K562 (cell line): ENCODE measurements around the gene SIGLEC11. TPM values are rescaled to one million over a fixed set of nuclear protein-coding genes. Genes with fewer than 3 reads are reported as not detected.

Experiments used
- ATF4 ChIP-seq: fragments of 450-650 bp; formaldehyde crosslinking; IDR thresholded peaks from 2 replicates; pipeline ENCODE4 v1.4.0; 2022; ENCODE audit warnings: mild to moderate bottlenecking, moderate library complexity
- CREBBP ChIP-seq: IDR thresholded peaks from one replicate; pipeline ENCODE4 v1.6.1; 2012; ENCODE audit warnings: low read depth, mild to moderate bottlenecking, control low read depth, inconsistent platforms, low read length
- ETV6 ChIP-seq, 3 experiments: fragments of 150-350 bp in 1 of 3; sonication (generic) in 1 of 3; formaldehyde crosslinking in 1 of 3; IDR thresholded peaks; 2 replicates each; pipeline versions ENCODE4 v1.6.1 to v1.8.0; 2014 to 2022; ENCODE audit warnings: borderline replicate concordance in 2 of 3, low read depth in 2 of 3, antibody characterized with exemption in 1 of 3, low read length in 1 of 3, mild to moderate bottlenecking in 1 of 3, missing genetic modification reagents in 1 of 3
- HNRNPH1 ChIP-seq: fragments of 200-400 bp; formaldehyde crosslinking; optimal IDR thresholded peaks from 2 replicates; pipeline ENCODE3; 2017; ENCODE audit warnings: low read depth, mild to moderate bottlenecking, low read length, moderate library complexity
- L3MBTL2 ChIP-seq: fragments of 450-650 bp; IDR thresholded peaks from 2 replicates; pipeline ENCODE4 v1.6.1; 2016; ENCODE audit warnings: mild to moderate bottlenecking, moderate library complexity
- MAZ ChIP-seq, 2 experiments: fragments of 450-650 bp in 1 of 2; sonication (generic) in 1 of 2; formaldehyde crosslinking; IDR thresholded peaks in 1 of 2; conservative IDR thresholded peaks in 1 of 2; 2 replicates each; pipeline versions ENCODE4 v1.4.0 to v1.5.0; 2020; ENCODE audit warnings: mild to moderate bottlenecking in 1 of 2, missing genetic modification reagents in 1 of 2
- NBN ChIP-seq: fragments of 450-650 bp; IDR thresholded peaks from 2 replicates; pipeline ENCODE4 v1.6.1; 2016; ENCODE audit warnings: low read depth, mild to moderate bottlenecking
- POU5F1 ChIP-seq: fragments of 150-350 bp; IDR thresholded peaks from 2 replicates; pipeline ENCODE4 v1.6.1; 2014; ENCODE audit warnings: borderline replicate concordance, low read length, low read depth, mild to moderate bottlenecking; ENCODE audit not compliant: partially characterized antibody
- TFE3 ChIP-seq: fragments of 450-650 bp; formaldehyde crosslinking; IDR thresholded peaks from 2 replicates; pipeline ENCODE4 v1.4.0; 2020; ENCODE audit warnings: mild to moderate bottlenecking, mixed read lengths
- XRCC4 ChIP-seq: IDR thresholded peaks from one replicate; pipeline ENCODE4 v1.6.1; 2011; ENCODE audit not compliant: insufficient read depth, insufficient read length; ENCODE audit errors: extremely low read depth
- ZBTB9 ChIP-seq: fragments of 450-650 bp; formaldehyde crosslinking; IDR thresholded peaks from 2 replicates; pipeline ENCODE4 v1.4.0; 2020; ENCODE audit warnings: mild to moderate bottlenecking, moderate library complexity
- ZNF398 ChIP-seq: fragments of 250-450 bp; sonication (Bioruptor Pico); IDR thresholded peaks from 2 replicates; pipeline ENCODE4 v1.8.0; 2021; ENCODE audit warnings: moderate library complexity, mild to moderate bottlenecking, inconsistent platforms
- ZNF518B ChIP-seq: fragments of 250-450 bp; sonication (Bioruptor Pico); IDR thresholded peaks from 2 replicates; pipeline ENCODE4 v1.5.0; 2021; ENCODE audit warnings: mild to moderate bottlenecking, moderate library complexity
- ZNF699 ChIP-seq: fragments of 250-450 bp; sonication (Bioruptor Pico); IDR thresholded peaks from 2 replicates; pipeline ENCODE4 v1.8.0; 2021; ENCODE audit warnings: mild to moderate bottlenecking, moderate library complexity; ENCODE audit not compliant: insufficient replicate concordance
- ZNF707 ChIP-seq: fragments of 250-450 bp; sonication (Bioruptor Pico); conservative IDR thresholded peaks from 2 replicates; pipeline ENCODE4 v1.8.0; 2022; ENCODE audit warnings: inconsistent platforms, mild to moderate bottlenecking, moderate library complexity
- polyA plus RNA-seq, 8 experiments: library from polyadenylated mRNA; depleted of rRNA in 4 of 8; stranded (reverse) in 5 of 8; unstranded in 3 of 8; fragments of >200 nt; fragmentation: Nextera tagmentation in 2 of 8; fragmentation: Illumina TruSeq in 1 of 8; extraction: Ambion mirVana in 2 of 8; extraction: Trizol in 1 of 8; gene quantifications; 2 replicates each; pipeline versions ENCODE4 v1.2.1 to v1.2.3, GENCODE V29; 2011 to 2014; ENCODE audit warnings: inconsistent platforms in 1 of 8, missing spikeins in 1 of 8
- total RNA-seq, 7 experiments: library from RNA; depleted of rRNA in 6 of 7; stranded (reverse); fragments of >200 nt in 6 of 7; fragmentation: Illumina TruSeq in 2 of 7; extraction: Trizol in 2 of 7; gene quantifications; 2 replicates each; pipeline versions ENCODE4 v1.2.1 to v1.2.3, GENCODE V29; 2011 to 2021; ENCODE audit warnings: low replicate concordance in 1 of 7

SIGLEC11 gene
- total and polyA plus RNA-seq, 9 of the 15 experiments (the other 6 are each of a cell fraction or from before 2014, with no cell fraction given) = not detected

GRCh38 chr19:49924004-49924880 lies 36.7 kb downstream of the SIGLEC11 start (continued):
- TF ChIP-seq L3MBTL2 (peak; percentile 44; the same call in 1 of the 2 replicates), TFE3 (no peak), POU5F1 (no peak), MAZ (CRISPR knock-in tag; conservative IDR thresholded peaks at IDR 0.05 in 1 of 2, IDR thresholded peaks at IDR 0.05 in 1 of 2) (peak; percentile 93 to 94), ZNF518B (no peak), NBN (no peak; the same call in 1 of the 2 replicates), CREBBP (no peak), ZNF699 (CRISPR knock-in tag) (no peak), XRCC4 (no peak), ETV6 (IDR thresholded peaks at IDR 0.05; ENCODE audit: borderline replicate concordance in 1 of 2, low read depth in 2 of 2, low read length in 1 of 2) (no peak), ETV6 (CRISPR knock-in tag; IDR thresholded peaks at IDR 0.05; ENCODE audit: borderline replicate concordance) (no peak), HNRNPH1 (no peak), ATF4 (CRISPR knock-in tag) (peak; percentile 100), ZNF398 (CRISPR knock-in tag) (no peak; the same call in 1 of the 2 replicates), ZNF707 (CRISPR knock-in tag) (peak; percentile 35; the same call in 1 of the 2 replicates), ZBTB9 (CRISPR knock-in tag) (peak; percentile 68; the same call in 1 of the 2 replicates)
